Transverse colon (tissue), 4 donors: ENCODE measurements around the gene KLHL25. TPM values are rescaled to one million over a fixed set of nuclear protein-coding genes. Genes with fewer than 3 reads are reported as not detected.

ENCODE experiments used
- DNase-seq: peaks from one replicate; pipeline ENCODE4 v3.0.0-alpha.2; 2019
- H3K27ac ChIP-seq, 4 donors: fragments of 200-600 bp; sonication (generic); 2 replicates each; pipeline ENCODE4 v1.5.1; 2016 to 2018; ENCODE audit warnings: inconsistent platforms in 4 of 4
- H3K27me3 ChIP-seq: fragments of 200-600 bp; sonication (generic); 2 replicates; pipeline ENCODE4 v1.5.1; 2017; ENCODE audit warnings: inconsistent platforms
- H3K36me3 ChIP-seq, 4 donors: fragments of 200-600 bp; sonication (generic); 2 replicates each; pipeline ENCODE4 v1.5.1; 2017 to 2019; ENCODE audit warnings: inconsistent platforms in 4 of 4
- H3K4me1 ChIP-seq, 4 donors: fragments of 200-600 bp; sonication (generic); 2 replicates each; pipeline ENCODE4 v1.5.1; 2017 to 2020; ENCODE audit warnings: inconsistent platforms in 4 of 4
- H3K4me3 ChIP-seq, 4 donors: fragments of 200-600 bp; sonication (generic); 1 replicate in 1 of 4; 2 replicates in 3 of 4; pipeline versions ENCODE4 v1.5.1 to v1.6.1; 2017 to 2019; ENCODE audit warnings: inconsistent platforms in 4 of 4
- H3K9me3 ChIP-seq, 2 donors: fragments of 200-600 bp; sonication (generic); 2 replicates each; pipeline ENCODE4 v1.5.1; 2017 to 2019; ENCODE audit warnings: inconsistent platforms in 2 of 2
- EP300 ChIP-seq: sonication (generic); formaldehyde crosslinking; IDR thresholded peaks from one replicate; pipeline ENCODE4 v1.6.1; 2017; ENCODE audit warnings: antibody characterized with exemption, low read depth
- POLR2A ChIP-seq: fragments of 450-650 bp; IDR thresholded peaks from one replicate; pipeline ENCODE4 v1.6.1; 2016; ENCODE audit warnings: antibody characterized with exemption, mild to moderate bottlenecking, moderate library complexity
- POLR2AphosphoS5 ChIP-seq, 3 donors: sonication (generic); formaldehyde crosslinking; IDR thresholded peaks; one replicate each; pipeline ENCODE4 v1.6.1; 2016; ENCODE audit warnings: antibody characterized with exemption in 3 of 3
- WGBS, 2 donors: methylation state at CpG; one replicate each; pipeline ENCODE4 v1.1.5; 2018; ENCODE audit warnings: low coverage in 1 of 2; 5-methylcytosine and 5-hydroxymethylcytosine counted together
- in situ Hi-C, 4 donors: fragments of 200-750 bp; cut with MboI; loops; one replicate each; pipeline versions ENCODE4 v1.15.0 to v1.15.1; 2017; ENCODE audit warnings: low sequenced_read_pairs in 3 of 4, low pct_ligation_motif_present in 1 of 4, low pct_unique_long_range_greater_than_20kb in 1 of 4
- intact Hi-C: fragments of 100-400 bp; cut with DNase I; formaldehyde crosslinking; loops from one replicate; pipeline ENCODE4 v1.15.1; 2023; ENCODE audit warnings: low total_unique reads
- total RNA-seq, 4 donors: library from RNA; depleted of rRNA; stranded (reverse); fragments of >200 nt; gene quantifications; one replicate each; pipeline ENCODE4 v1.1.0, GENCODE V29; 2016
- TF ChIP-seq, protein P1 (sequence below), 5 experiments: fragments of 200-600 bp in 3 of 5; fragments of 450-650 bp in 2 of 5; sonication (generic) in 3 of 5; IDR thresholded peaks; 1 replicate in 2 of 5; 2 replicates in 3 of 5; pipeline ENCODE4 v1.5.1; 2016 to 2017; ENCODE audit warnings: antibody characterized with exemption in 5 of 5, inconsistent platforms in 3 of 5, mild to moderate bottlenecking in 2 of 5, moderate library complexity in 1 of 5

KLHL25 gene
- total RNA-seq, 4 donors from 2014 or later: 10.1 to 36.0 (median 10.8) TPM

DNA sequence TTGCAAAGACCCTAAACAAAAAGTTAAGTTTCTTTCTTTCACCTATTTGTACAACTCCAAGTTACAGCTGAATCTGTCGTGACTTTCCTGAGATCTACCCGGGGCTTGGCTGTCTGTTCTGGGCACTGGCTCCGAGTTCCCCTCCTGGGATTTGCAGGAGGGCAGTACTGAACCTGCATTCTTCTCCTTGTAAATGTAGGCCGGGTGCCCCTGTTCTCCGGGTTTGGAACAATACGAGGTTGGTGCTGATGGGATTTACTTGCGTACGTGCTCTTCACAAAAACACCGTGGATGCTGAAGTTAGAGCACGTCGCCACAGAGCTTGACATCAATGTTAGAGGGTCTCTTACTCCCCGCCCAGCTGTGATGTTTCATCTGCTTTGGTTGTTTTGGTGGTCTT lies 48.1 kb downstream of the KLHL25 start:
- H3K4me1 ChIP-seq: peaks cover 0 to 24% (median 14%) of the 10 kb centered on the region in 4 donors
- H3K9me3 ChIP-seq: no peaks in the 10 kb centered on the region
- no peak overlapping the region for H3K27ac ChIP-seq
- peaks cover 0 to 57% (median 28%) of the 10 kb centered on the region in 4 donors for H3K36me3 ChIP-seq
- no peak overlapping the region for H3K4me3 ChIP-seq
- TF ChIP-seq EP300: no peak
- TF ChIP-seq POLR2A: no peak
- no peak for TF ChIP-seq POLR2AphosphoS5 (IDR thresholded peaks at IDR 0.05)
- TF ChIP-seq, protein P1, sequence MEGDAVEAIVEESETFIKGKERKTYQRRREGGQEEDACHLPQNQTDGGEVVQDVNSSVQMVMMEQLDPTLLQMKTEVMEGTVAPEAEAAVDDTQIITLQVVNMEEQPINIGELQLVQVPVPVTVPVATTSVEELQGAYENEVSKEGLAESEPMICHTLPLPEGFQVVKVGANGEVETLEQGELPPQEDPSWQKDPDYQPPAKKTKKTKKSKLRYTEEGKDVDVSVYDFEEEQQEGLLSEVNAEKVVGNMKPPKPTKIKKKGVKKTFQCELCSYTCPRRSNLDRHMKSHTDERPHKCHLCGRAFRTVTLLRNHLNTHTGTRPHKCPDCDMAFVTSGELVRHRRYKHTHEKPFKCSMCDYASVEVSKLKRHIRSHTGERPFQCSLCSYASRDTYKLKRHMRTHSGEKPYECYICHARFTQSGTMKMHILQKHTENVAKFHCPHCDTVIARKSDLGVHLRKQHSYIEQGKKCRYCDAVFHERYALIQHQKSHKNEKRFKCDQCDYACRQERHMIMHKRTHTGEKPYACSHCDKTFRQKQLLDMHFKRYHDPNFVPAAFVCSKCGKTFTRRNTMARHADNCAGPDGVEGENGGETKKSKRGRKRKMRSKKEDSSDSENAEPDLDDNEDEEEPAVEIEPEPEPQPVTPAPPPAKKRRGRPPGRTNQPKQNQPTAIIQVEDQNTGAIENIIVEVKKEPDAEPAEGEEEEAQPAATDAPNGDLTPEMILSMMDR (IDR thresholded peaks at IDR 0.05): no peak
- 90 to 98% methylated on average over 8 to 12 of the region's 12 CpGs for WGBS, 2 donors
- in situ Hi-C loops: loop anchor here in 3 of 4 donors (10.0 to 25.0 kb wide), 2 partner anchors 88 to 259 kb away; no protein-coding TSS in a partner anchor
- DNase-seq: no peak
- intact Hi-C loops: no loop called here
- no peaks in the 10 kb centered on the region for H3K27me3 ChIP-seq

- TF ChIP-seq, protein P1 (IDR thresholded peaks at IDR 0.05): no peak
- no peak for TF ChIP-seq EP300
- TF ChIP-seq POLR2AphosphoS5 (IDR thresholded peaks at IDR 0.05): no peak
- no peak for TF ChIP-seq POLR2A
- no peaks in the 10 kb centered on the region for H3K9me3 ChIP-seq
- H3K4me3 ChIP-seq: no peak overlapping the region
- no peak for DNase-seq
- WGBS, 2 donors: 81 to 85% methylated on average over 5 to 11 of the region's 14 CpGs
- H3K27ac ChIP-seq: no peak overlapping the region
- in situ Hi-C loops (loop anchor here in 3 of 4 donors (10.0 to 25.0 kb wide), 2 partner anchors 89 to 258 kb away; no protein-coding TSS in a partner anchor), intact Hi-C loops (no loop called here)
- H3K36me3 ChIP-seq: peaks cover 0 to 66% (median 32%) of the 10 kb centered on the region in 4 donors
- no peaks in the 10 kb centered on the region for H3K27me3 ChIP-seq
- peaks cover 0 to 14% (median 6%) of the 10 kb centered on the region in 4 donors for H3K4me1 ChIP-seq
These were observed 49.1 kb downstream of the KLHL25 start for GRCh38 chr15:85745525-85746150.

DNA sequence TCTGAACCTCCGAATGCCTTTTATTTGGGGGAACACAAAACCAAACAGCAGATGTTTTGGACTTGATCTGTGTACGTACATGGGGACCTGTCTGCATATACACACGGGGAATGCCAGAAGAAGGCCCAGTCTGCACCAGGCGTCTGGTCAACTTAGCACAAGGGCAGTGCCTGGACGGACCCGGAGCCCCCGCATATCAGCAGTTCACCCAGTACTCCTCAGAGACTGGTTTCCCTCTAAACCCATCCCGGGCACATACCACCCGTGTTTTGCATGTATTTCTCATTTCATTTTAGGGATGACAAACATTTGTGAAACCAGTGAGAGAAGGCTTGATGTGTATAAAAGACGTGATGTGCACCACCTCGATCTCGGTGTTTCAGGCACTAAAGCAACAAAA lies 49.7 kb downstream of the KLHL25 start:
- no peaks in the 10 kb centered on the region for H3K9me3 ChIP-seq
- WGBS, 2 donors: 91 to 100% methylated on average over 3 to 12 of the region's 12 CpGs
- peaks cover 0 to 71% (median 35%) of the 10 kb centered on the region in 4 donors for H3K36me3 ChIP-seq
- intact Hi-C loops (no loop called here), in situ Hi-C loops (loop anchor here in 3 of 4 donors (10.0 to 25.0 kb wide), 2 partner anchors 90 to 258 kb away; no protein-coding TSS in a partner anchor)
- H3K27ac ChIP-seq: no peak overlapping the region
- peaks cover 0 to 9% (median 3%) of the 10 kb centered on the region in 4 donors for H3K4me1 ChIP-seq
- no peaks in the 10 kb centered on the region for H3K27me3 ChIP-seq
- no peak for DNase-seq
- no peak overlapping the region for H3K4me3 ChIP-seq
- TF ChIP-seq POLR2A: no peak
- no peak for TF ChIP-seq POLR2AphosphoS5 (IDR thresholded peaks at IDR 0.05)
- TF ChIP-seq, protein P1 (IDR thresholded peaks at IDR 0.05): no peak
- TF ChIP-seq EP300: no peak

DNA sequence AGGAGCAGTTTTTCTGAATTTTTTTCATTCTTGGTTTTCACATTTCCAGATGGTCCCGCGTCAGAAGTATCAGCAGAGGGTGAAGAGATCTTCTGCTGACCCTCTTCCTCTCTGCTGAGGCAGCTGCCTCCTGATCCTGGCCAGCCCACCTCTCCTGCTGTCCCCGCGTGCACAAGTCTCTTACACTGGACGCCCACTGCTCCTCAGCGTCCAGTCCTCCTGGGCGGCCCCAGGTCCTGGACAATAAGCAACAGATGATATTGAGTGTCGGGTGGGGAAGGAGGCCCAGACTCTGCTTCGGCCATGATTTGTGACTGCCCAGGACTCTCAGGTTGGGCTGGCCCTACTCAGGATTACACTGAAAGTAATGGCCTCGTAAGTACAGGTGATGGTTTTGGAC lies 50.1 kb downstream of the KLHL25 start:
- TF ChIP-seq POLR2A: no peak
- TF ChIP-seq POLR2AphosphoS5 (IDR thresholded peaks at IDR 0.05): no peak
- no peak for TF ChIP-seq EP300
- TF ChIP-seq, protein P1 (IDR thresholded peaks at IDR 0.05): no peak
- Histone ChIP-seq H3K27ac (no peak overlapping the region), H3K4me1 (peaks cover 0 to 5% (median under 1%) of the 10 kb centered on the region in 4 donors), H3K27me3 (no peaks in the 10 kb centered on the region), H3K9me3 (no peaks in the 10 kb centered on the region), H3K4me3 (no peak overlapping the region), H3K36me3 (peaks cover 0 to 75% (median 36%) of the 10 kb centered on the region in 4 donors)
- in situ Hi-C loops: loop anchor here in 3 of 4 donors (10.0 to 25.0 kb wide), 2 partner anchors 90 to 257 kb away; no protein-coding TSS in a partner anchor
- no peak for DNase-seq
- intact Hi-C loops: no loop called here
- 83 to 97% methylated on average over 4 to 10 of the region's 10 CpGs for WGBS, 2 donors
